MV-4-11 (cell line): ENCODE results near the gene MTMR10.

ENCODE experiments used
- DNase-seq: peaks from one replicate; lab custom pipeline; 2025; lab: John Stamatoyannopoulos, UW

The MTMR10 gene

GRCh38 chr15:30921106-30921505 lies 70.3 kb downstream of the MTMR10 start:
- DNase-seq = no peak

GRCh38 chr15:30919877-30920550 lies 71.4 kb downstream of the MTMR10 start:
- DNase-seq = no peak

- DNase-seq = no peak
Measured at GRCh38 chr15:30918366-30918765, 73.1 kb downstream of the MTMR10 start.

GRCh38 chr15:30917675-30918074 lies 73.8 kb downstream of the MTMR10 start:
- DNase-seq = no peak

GRCh38 chr15:30917013-30917412 lies 74.4 kb downstream of the MTMR10 start:
- DNase-seq = no peak

GRCh38 chr15:30913761-30914160 lies 77.7 kb downstream of the MTMR10 start:
- DNase-seq = no peak

GRCh38 chr15:30906366-30906765 lies 85.1 kb downstream of the MTMR10 start:
- no peak for DNase-seq

- no peak for DNase-seq
Measured at GRCh38 chr15:30905821-30906220, 85.6 kb downstream of the MTMR10 start.

GRCh38 chr15:30904812-30905211 lies 86.6 kb downstream of the MTMR10 start:
- DNase-seq = no peak

- DNase-seq = no peak
Measured at GRCh38 chr15:30903497-30904187, 87.8 kb downstream of the MTMR10 start, which contains the start of gene FAN1. TSS of gene FAN1 (plus strand) at chr15:30903915. CDS start at chr15:30904664, 749 bp downstream.

- no peak for DNase-seq
Measured at GRCh38 chr15:30901889-30902288, 89.5 kb downstream of the MTMR10 start.

GRCh38 chr15:30896211-30896606 lies 95.2 kb downstream of the MTMR10 start:
- DNase-seq = no peak

GRCh38 chr15:30895461-30896210 lies 95.8 kb downstream of the MTMR10 start:
- no peak for DNase-seq

GRCh38 chr15:30889196-30889595 lies 102.2 kb downstream of the MTMR10 start:
- no peak for DNase-seq
